ENCODE data around the gene CYP4F3. TPM values are rescaled to one million over a fixed set of nuclear protein-coding genes. Genes with fewer than 3 reads are reported as not detected.

CYP4F3 gene
- total RNA-seq, 1 donor from 2014 or later, result not detected

DNA sequence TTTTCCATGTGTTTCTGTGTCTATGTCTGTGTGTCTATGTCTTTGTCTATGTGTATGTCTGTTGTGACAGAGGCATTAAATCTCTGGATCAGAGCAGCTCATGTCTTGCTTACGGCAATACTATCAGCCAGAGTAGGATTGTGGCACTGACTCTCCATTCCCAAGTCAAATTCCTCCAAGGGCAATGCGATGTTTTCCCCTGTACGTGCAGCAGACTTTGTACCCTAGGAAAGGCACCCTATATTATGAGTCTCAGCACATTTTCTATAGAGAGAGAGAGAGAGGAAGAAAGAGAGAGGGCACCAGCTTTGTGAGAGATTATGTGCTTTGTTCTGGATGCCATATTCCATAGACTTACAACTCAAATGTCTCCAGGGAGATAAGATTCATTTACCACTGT, 11.1 kb downstream of the CYP4F3 start:
- Mint-ChIP-seq H3K36me3 (peaks cover 3% of the 10 kb centered on the region), H3K9me3 (peaks cover 80% of the 10 kb centered on the region), H3K27me3 (ENCODE audit: low read depth) (no peaks in the 10 kb centered on the region), H3K4me3 (no peak overlapping the region), H3K4me1 (no peaks in the 10 kb centered on the region), H3K27ac (no peak overlapping the region)
- TF ChIP-seq, protein P1, sequence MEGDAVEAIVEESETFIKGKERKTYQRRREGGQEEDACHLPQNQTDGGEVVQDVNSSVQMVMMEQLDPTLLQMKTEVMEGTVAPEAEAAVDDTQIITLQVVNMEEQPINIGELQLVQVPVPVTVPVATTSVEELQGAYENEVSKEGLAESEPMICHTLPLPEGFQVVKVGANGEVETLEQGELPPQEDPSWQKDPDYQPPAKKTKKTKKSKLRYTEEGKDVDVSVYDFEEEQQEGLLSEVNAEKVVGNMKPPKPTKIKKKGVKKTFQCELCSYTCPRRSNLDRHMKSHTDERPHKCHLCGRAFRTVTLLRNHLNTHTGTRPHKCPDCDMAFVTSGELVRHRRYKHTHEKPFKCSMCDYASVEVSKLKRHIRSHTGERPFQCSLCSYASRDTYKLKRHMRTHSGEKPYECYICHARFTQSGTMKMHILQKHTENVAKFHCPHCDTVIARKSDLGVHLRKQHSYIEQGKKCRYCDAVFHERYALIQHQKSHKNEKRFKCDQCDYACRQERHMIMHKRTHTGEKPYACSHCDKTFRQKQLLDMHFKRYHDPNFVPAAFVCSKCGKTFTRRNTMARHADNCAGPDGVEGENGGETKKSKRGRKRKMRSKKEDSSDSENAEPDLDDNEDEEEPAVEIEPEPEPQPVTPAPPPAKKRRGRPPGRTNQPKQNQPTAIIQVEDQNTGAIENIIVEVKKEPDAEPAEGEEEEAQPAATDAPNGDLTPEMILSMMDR (IDR thresholded peaks at IDR 0.05; ENCODE audit: unreplicated experiment), result no peak
- no peak for DNase-seq (ENCODE audit: low spot score in 2 of 2, unreplicated experiment in 2 of 2)

DNA sequence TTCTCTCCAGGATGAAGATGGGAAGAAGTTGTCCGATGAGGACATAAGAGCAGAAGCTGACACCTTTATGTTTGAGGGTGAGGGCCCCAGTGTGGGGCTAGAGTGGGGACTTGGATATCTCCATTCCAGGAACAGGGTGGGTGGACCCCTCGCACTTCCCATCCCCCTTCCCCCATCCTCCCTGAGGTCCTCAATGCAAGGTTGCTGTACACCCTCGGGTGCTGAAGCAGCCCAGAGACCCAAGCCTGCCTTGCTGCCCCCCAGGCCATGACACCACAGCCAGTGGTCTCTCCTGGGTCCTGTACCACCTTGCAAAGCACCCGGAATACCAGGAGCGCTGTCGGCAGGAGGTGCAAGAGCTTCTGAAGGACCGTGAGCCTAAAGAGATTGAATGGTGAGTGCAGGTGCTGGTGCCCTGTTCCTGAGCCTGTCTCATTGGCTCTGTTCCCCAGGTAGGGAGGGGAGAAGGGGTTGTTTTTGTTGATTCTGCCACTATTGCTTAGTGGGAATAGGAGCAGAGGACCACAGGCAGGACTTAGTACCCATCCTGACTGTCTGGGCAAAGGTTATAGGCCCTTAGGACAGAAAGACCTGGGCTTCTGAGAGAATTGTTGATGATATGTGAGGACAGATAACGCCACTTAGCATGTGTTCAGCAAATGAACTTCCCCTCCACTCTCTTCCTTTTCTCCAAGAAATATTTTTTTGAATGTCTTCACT, 12.0 kb downstream of the CYP4F3 start:
- peaks cover 81% of the 10 kb centered on the region for H3K9me3 Mint-ChIP-seq
- H3K27me3 Mint-ChIP-seq (ENCODE audit: low read depth), result no peaks in the 10 kb centered on the region
- H3K4me1 Mint-ChIP-seq, result no peaks in the 10 kb centered on the region
- TF ChIP-seq, protein P1 (IDR thresholded peaks at IDR 0.05; ENCODE audit: unreplicated experiment), result no peak
- DNase-seq (ENCODE audit: low spot score in 2 of 2, unreplicated experiment in 2 of 2), result no peak
- no peak overlapping the region for H3K27ac Mint-ChIP-seq
- no peak overlapping the region for H3K4me3 Mint-ChIP-seq
- peaks cover 3% of the 10 kb centered on the region for H3K36me3 Mint-ChIP-seq

DNA sequence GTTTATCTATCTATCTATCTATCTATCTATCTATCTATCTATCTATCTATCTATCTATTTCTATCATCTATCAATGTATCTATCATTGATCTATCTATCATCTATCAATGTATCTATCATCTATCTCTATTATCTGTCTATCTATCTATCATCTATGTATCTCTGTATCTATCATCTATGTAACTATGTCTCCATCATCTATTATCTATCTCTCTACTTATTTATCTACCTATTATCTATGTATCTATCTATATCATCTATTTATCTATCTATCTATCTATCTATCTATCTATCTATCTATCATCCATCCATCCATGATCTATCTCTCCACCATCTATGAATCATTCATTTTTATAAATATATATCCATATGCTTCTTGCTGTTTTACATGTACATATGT, 15.8 kb downstream of the CYP4F3 start:
- peaks cover 68% of the 10 kb centered on the region for H3K9me3 Mint-ChIP-seq

DNA sequence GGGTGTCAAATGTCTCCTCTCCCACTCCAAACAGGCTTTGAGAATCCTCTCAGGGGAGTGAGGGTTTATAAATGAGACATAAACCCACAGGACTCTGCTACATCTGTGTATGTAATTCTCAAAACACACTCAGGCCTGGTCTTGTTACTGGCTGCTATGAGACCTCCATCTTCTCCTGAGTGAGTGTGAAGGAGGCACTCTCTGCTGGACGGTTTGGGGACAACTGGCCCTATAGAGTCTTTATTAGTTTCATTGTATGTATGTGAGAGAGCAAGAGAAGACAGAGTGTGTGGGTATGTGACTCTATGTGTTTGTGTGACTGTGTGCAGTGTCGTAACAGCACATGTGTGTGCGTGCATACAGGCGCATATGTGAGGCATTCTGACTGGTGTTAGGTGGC, 22.6 kb downstream of the CYP4F3 start:
- H3K4me3 Mint-ChIP-seq, result no peak overlapping the region
- no peak overlapping the region for H3K27ac Mint-ChIP-seq
- TF ChIP-seq, protein P1 (IDR thresholded peaks at IDR 0.05; ENCODE audit: unreplicated experiment), result no peak
- H3K9me3 Mint-ChIP-seq, result peaks cover 52% of the 10 kb centered on the region
- DNase-seq (ENCODE audit: low spot score in 2 of 2, unreplicated experiment in 2 of 2), result no peak
- no peaks in the 10 kb centered on the region for H3K27me3 Mint-ChIP-seq (ENCODE audit: low read depth)
- no peaks in the 10 kb centered on the region for H3K4me1 Mint-ChIP-seq
- H3K36me3 Mint-ChIP-seq, result no peaks in the 10 kb centered on the region

More for the DNA sequence above, 15.8 kb downstream of the CYP4F3 start:
- H3K27me3 Mint-ChIP-seq (ENCODE audit: low read depth), result no peaks in the 10 kb centered on the region
- H3K36me3 Mint-ChIP-seq, result peaks cover 2% of the 10 kb centered on the region
- H3K4me3 Mint-ChIP-seq, result no peak overlapping the region
- no peak overlapping the region for H3K27ac Mint-ChIP-seq
- no peak for DNase-seq (ENCODE audit: low spot score in 2 of 2, unreplicated experiment in 2 of 2)
- H3K4me1 Mint-ChIP-seq, result no peaks in the 10 kb centered on the region
- TF ChIP-seq, protein P1 (IDR thresholded peaks at IDR 0.05; ENCODE audit: unreplicated experiment), result no peak

DNA sequence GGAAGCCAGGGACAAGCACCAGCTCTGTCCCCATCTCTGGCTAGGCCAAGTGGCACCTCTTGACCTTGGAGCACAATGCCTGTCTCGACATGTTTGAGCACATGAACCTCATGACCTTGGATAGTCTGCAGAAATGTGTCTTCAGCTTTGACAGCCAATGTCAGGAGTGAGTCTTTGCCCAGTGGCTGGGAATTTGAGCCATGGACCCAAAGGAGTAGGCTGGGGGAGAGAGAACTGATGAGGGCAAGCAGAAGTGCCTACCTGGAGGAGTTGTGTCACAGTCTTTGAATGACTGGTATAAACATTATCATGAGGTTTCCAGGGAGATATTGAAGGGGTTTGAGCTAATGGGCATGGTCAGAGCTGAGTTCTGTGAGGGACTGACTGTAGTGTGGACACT, 25.5 kb downstream of the CYP4F3 start:
- peaks cover 47% of the 10 kb centered on the region for H3K9me3 Mint-ChIP-seq
- no peaks in the 10 kb centered on the region for H3K4me1 Mint-ChIP-seq
- H3K4me3 Mint-ChIP-seq, result no peak overlapping the region
- H3K27ac Mint-ChIP-seq, result no peak overlapping the region
- DNase-seq (ENCODE audit: low spot score in 2 of 2, unreplicated experiment in 2 of 2), result no peak
- no peaks in the 10 kb centered on the region for H3K27me3 Mint-ChIP-seq (ENCODE audit: low read depth)
- TF ChIP-seq, protein P1 (IDR thresholded peaks at IDR 0.05; ENCODE audit: unreplicated experiment), result no peak
- H3K36me3 Mint-ChIP-seq, result no peaks in the 10 kb centered on the region
